ENCODE data around the gene HS3ST2.

HS3ST2 gene

GRCh38 chr16:22787466-22788192 is 26.3 kb upstream of the HS3ST2 start:
- TF ChIP-seq TAF1 (IDR thresholded peaks at IDR 0.05; ENCODE audit: borderline replicate concordance, insufficient read depth, low read length) (no peak), SIN3A (IDR thresholded peaks at IDR 0.05; ENCODE audit: borderline replicate concordance, insufficient read depth, low read length) (0 out of 2 replicates have a peak, but pooled peaks have one; percentile 65), POLR2AphosphoS5 (IDR thresholded peaks at IDR 0.05; ENCODE audit: low read depth, low read length) (no peak), REST (IDR thresholded peaks at IDR 0.05; ENCODE audit: insufficient read depth in 1 of 2, low read depth in 2 of 2, low read length in 2 of 2) (peak in 1 of 2 experiments; percentile 60; a peak in 1 of 4 replicates), FOXP2 (optimal IDR thresholded peaks at IDR 0.05; ENCODE audit: borderline replicate concordance, extremely low read depth, extremely low read length, insufficient read depth) (peak; percentile 21)

- no peak for TF ChIP-seq POLR2AphosphoS5 (IDR thresholded peaks at IDR 0.05; ENCODE audit: low read depth, low read length)
- 0 out of 4 replicates have a peak, but pooled peaks of 1 of the 2 experiments have one; percentile 1 for TF ChIP-seq REST (IDR thresholded peaks at IDR 0.05; ENCODE audit: insufficient read depth in 1 of 2, low read depth in 2 of 2, low read length in 2 of 2)
- TF ChIP-seq SIN3A (IDR thresholded peaks at IDR 0.05; ENCODE audit: borderline replicate concordance, insufficient read depth, low read length): no peak
- TF ChIP-seq TAF1 (IDR thresholded peaks at IDR 0.05; ENCODE audit: borderline replicate concordance, insufficient read depth, low read length): no peak
- TF ChIP-seq FOXP2 (optimal IDR thresholded peaks at IDR 0.05; ENCODE audit: borderline replicate concordance, extremely low read depth, extremely low read length, insufficient read depth): no peak
Measured at GRCh38 chr16:22788193-22788530, 25.8 kb upstream of the HS3ST2 start.

DNA sequence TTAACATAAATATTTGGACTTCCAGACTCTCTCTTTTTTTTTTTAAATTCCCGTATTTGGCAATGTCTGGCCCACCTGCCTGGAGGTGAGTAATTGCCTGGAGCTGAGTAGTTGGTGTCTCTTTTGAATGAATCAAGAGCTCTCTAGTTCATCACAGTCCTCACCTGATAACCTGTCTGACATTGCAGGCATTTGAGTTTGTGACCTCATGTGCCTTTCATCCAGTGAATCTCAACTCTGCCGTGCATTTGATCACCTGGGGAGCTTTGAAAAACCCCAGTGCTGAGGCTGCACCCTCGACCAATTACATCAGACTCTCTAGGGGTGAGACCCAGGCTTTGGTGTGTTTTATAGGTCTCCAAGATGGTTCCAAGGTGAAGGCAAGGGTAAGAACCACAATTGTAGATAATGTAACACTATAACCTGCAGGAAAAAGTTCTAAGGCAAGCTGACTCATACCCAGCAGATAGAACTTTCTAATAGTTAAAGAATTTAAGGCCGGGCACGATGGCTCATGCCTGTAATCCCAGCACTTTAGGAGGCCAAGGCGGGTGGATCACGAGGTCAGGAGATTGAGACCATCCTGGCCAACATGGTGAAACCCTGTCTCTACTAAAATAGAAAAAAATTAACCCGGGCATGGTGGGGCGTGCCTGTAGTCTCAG is 24.5 kb upstream of the HS3ST2 start:
- TF ChIP-seq POLR2AphosphoS5 (IDR thresholded peaks at IDR 0.05; ENCODE audit: low read depth, low read length) (no peak), REST (IDR thresholded peaks at IDR 0.05; ENCODE audit: insufficient read depth in 1 of 2, low read depth in 2 of 2, low read length in 2 of 2) (no peak), TAF1 (IDR thresholded peaks at IDR 0.05; ENCODE audit: borderline replicate concordance, insufficient read depth, low read length) (no peak), FOXP2 (optimal IDR thresholded peaks at IDR 0.05; ENCODE audit: borderline replicate concordance, extremely low read depth, extremely low read length, insufficient read depth) (no peak), SIN3A (IDR thresholded peaks at IDR 0.05; ENCODE audit: borderline replicate concordance, insufficient read depth, low read length) (no peak)

DNA sequence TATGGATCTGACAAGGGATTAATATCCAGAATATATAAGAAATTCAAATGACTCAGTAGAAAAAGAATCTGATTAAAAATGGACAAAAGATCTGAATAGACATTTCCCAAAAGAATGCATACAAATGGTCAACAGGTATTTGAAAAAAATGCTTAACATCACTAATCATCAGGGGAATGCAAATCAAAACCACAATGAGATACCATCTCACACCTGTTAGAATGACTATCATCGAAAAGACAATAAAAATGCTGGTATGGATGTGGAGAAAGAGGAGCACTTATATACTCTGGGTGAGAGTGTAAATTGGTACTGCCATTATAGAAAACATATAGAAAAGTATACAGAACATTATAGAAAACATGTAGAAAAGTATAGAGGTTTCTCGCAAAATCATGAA is 16.4 kb upstream of the HS3ST2 start:
- no peak for TF ChIP-seq REST (IDR thresholded peaks at IDR 0.05; ENCODE audit: insufficient read depth in 1 of 2, low read depth in 2 of 2, low read length in 2 of 2)
- TF ChIP-seq FOXP2 (optimal IDR thresholded peaks at IDR 0.05; ENCODE audit: borderline replicate concordance, extremely low read depth, extremely low read length, insufficient read depth): no peak
- TF ChIP-seq POLR2AphosphoS5 (IDR thresholded peaks at IDR 0.05; ENCODE audit: low read depth, low read length): no peak
- no peak for TF ChIP-seq TAF1 (IDR thresholded peaks at IDR 0.05; ENCODE audit: borderline replicate concordance, insufficient read depth, low read length)
- no peak for TF ChIP-seq SIN3A (IDR thresholded peaks at IDR 0.05; ENCODE audit: borderline replicate concordance, insufficient read depth, low read length)
